K562 (cell line): ENCODE data around the gene CAPZA3. TPM values are rescaled to one million over a fixed set of nuclear protein-coding genes. Genes with fewer than 3 reads are reported as not detected.

Experiments
- ATAC-seq: fragments of 200-7000 bp; cut with Tn5 transposase; 3 replicates; pipeline ENCODE4 v1.9.1; 2020; ENCODE audit warnings: moderate library complexity
- BruUV-seq: library from RNA; stranded (reverse); fragments of 400-500 nt; replicated peaks from 2 replicates; lab custom pipeline; 2021; lab: Mats Ljungman, UMichigan
- CTCF ChIA-PET: fragments of 300-600 bp; formaldehyde crosslinking; extraction: SDS; loops from one replicate; lab custom pipeline; 2021; ENCODE audit warnings: low intra/inter-chr PET ratio; lab: Yijun Ruan, JAX
- POLR2A ChIA-PET: fragments of 300-600, 350-650 bp; sonication (Branson Sonifier 250); formaldehyde crosslinking; extraction: SDS; loops from one replicate; lab custom pipeline; 2021; ENCODE audit warnings: antibody characterized with exemption, inconsistent platforms; lab: Yijun Ruan, JAX
- DNase-seq, 4 experiments: peaks; one replicate each; pipeline versions ENCODE4 v3.0.0 to v3.0.0-alpha.2; 2011 to 2018; ENCODE audit warnings: low spot score in 3 of 4, mixed read lengths in 3 of 4; ENCODE audit errors: extremely low read depth in 1 of 4
- FAIRE-seq: peaks from 2 replicates; lab custom pipeline; 2011; peaks lifted over from hg19 to GRCh38; lab: Jason Lieb, UNC
- H2AFZ ChIP-seq: 2 replicates; pipeline ENCODE4 v1.6.0; 2011; ENCODE audit warnings: low read depth, low read length, control low read depth, inconsistent platforms
- H3K27ac ChIP-seq: fragments of 200-600 bp; 3 replicates; pipeline ENCODE4 v1.8.0; 2011; ENCODE audit warnings: low read depth, mild to moderate bottlenecking, control low read depth, inconsistent platforms, low read length, moderate library complexity, mixed read lengths; ENCODE audit errors: extremely low read depth
- H3K27me3 ChIP-seq, 2 experiments: fragments of 300-600 bp in 1 of 2; 2 replicates in 1 of 2; 3 replicates in 1 of 2; pipeline versions ENCODE4 v1.6.0 to v1.8.0; 2011; ENCODE audit warnings: inconsistent platforms in 2 of 2, low read length in 2 of 2, mild to moderate bottlenecking in 1 of 2, mixed read lengths in 1 of 2, moderate library complexity in 1 of 2; ENCODE audit not compliant: control insufficient read depth in 2 of 2, insufficient read depth in 2 of 2
- H3K36me3 ChIP-seq: fragments of 300-600 bp; 3 replicates; pipeline ENCODE4 v1.8.0; 2011; ENCODE audit warnings: mild to moderate bottlenecking, low read length, inconsistent platforms; ENCODE audit not compliant: control insufficient read depth, insufficient read depth
- H3K4me1 ChIP-seq, 2 experiments: fragments of 200-600 bp in 1 of 2; replicated peaks in 1 of 2; 2 replicates in 1 of 2; 3 replicates in 1 of 2; pipeline versions ENCODE4 v1.5.1 to v1.8.0; 2011; ENCODE audit warnings: inconsistent platforms in 2 of 2, low read length in 2 of 2, mild to moderate bottlenecking in 1 of 2, mixed read lengths in 1 of 2, moderate library complexity in 1 of 2; ENCODE audit not compliant: control insufficient read depth in 2 of 2, insufficient read depth in 2 of 2
- H3K4me2 ChIP-seq: 2 replicates; pipeline ENCODE4 v1.6.1; 2011; ENCODE audit warnings: low read length, control low read depth, inconsistent platforms, mixed read lengths; ENCODE audit not compliant: insufficient read depth
- H3K4me3 ChIP-seq: fragments of 200-600 bp; sonication (generic), shearing (Covaris generic); 2 replicates; pipeline ENCODE4 v1.5.1; 2016; ENCODE audit warnings: control low read depth, inconsistent platforms
- H3K79me2 ChIP-seq: fragments of 200-600 bp; 3 replicates; pipeline ENCODE4 v1.8.0; 2011; ENCODE audit warnings: low read length, inconsistent platforms; ENCODE audit not compliant: control insufficient read depth, insufficient read depth
- H3K9ac ChIP-seq, 2 experiments: 2 replicates each; pipeline versions ENCODE4 v1.6.0 to v1.6.1; 2011; ENCODE audit warnings: low read depth in 2 of 2, low read length in 2 of 2, control low read depth in 1 of 2, inconsistent platforms in 1 of 2, mild to moderate bottlenecking in 1 of 2, mixed read lengths in 1 of 2; ENCODE audit not compliant: insufficient read depth in 1 of 2
- H3K9me1 ChIP-seq: one replicate; pipeline ENCODE4 v1.6.0; 2011; ENCODE audit warnings: inconsistent platforms, mild to moderate bottlenecking, low read length, moderate library complexity; ENCODE audit not compliant: control insufficient read depth, insufficient read depth
- H3K9me3 ChIP-seq: replicated peaks from 2 replicates; pipeline ENCODE4 v1.5.1; 2011; ENCODE audit warnings: low read depth, low read length, inconsistent platforms; ENCODE audit not compliant: control insufficient read depth, insufficient read depth
- H4K20me1 ChIP-seq: replicated peaks from 2 replicates; pipeline ENCODE4 v1.6.1; 2011; ENCODE audit warnings: low read length, inconsistent platforms, mixed read lengths; ENCODE audit not compliant: control insufficient read depth, insufficient read depth
- FIP1L1 ChIP-seq: fragments of 200-400 bp; formaldehyde crosslinking; IDR thresholded peaks from 2 replicates; pipeline ENCODE4 v1.6.1; 2018; ENCODE audit warnings: mild to moderate bottlenecking, low read depth, low read length; ENCODE audit not compliant: poor library complexity, severe bottlenecking
- MEF2D ChIP-seq: conservative IDR thresholded peaks from 2 replicates; pipeline ENCODE4 v1.6.1; 2016; ENCODE audit warnings: low read depth, missing genetic modification characterization, missing compliant biosample characterization
- MIER1 ChIP-seq: fragments of 450-650 bp; IDR thresholded peaks from 2 replicates; pipeline ENCODE4 v1.6.1; 2016; ENCODE audit warnings: antibody characterized with exemption, mild to moderate bottlenecking, low read depth
- POLR2A ChIP-seq: fragments of 450-650 bp; conservative IDR thresholded peaks from 2 replicates; pipeline ENCODE4 v1.6.1; 2016
- TAF7 ChIP-seq: fragments of 450-650 bp; IDR thresholded peaks from 2 replicates; pipeline ENCODE4 v1.6.1; 2016; ENCODE audit warnings: missing genetic modification characterization, missing compliant biosample characterization
- U2AF2 ChIP-seq: fragments of 200-400 bp; formaldehyde crosslinking; optimal IDR thresholded peaks from 2 replicates; pipeline ENCODE3; 2017; ENCODE audit warnings: low read depth, mild to moderate bottlenecking, low read length
- ZFP30 ChIP-seq: fragments of 250-450 bp; sonication (Bioruptor Pico); IDR thresholded peaks from 2 replicates; pipeline ENCODE4 v1.8.0; 2022; ENCODE audit warnings: moderate library complexity, mild to moderate bottlenecking, inconsistent platforms, borderline replicate concordance
- in situ Hi-C: fragments of 300-500 bp; cut with MboI; formaldehyde crosslinking; loops from 4 replicates; pipeline ENCODE4 v1.15.0; 2018; ENCODE audit warnings: inconsistent platforms, mixed read lengths
- intact Hi-C: fragments of 100-400 bp; cut with micrococcal nuclease; formaldehyde crosslinking; loops from 2 replicates; pipeline ENCODE4 v1.14.2; 2022
- polyA plus RNA-seq, 8 experiments: library from polyadenylated mRNA; depleted of rRNA in 4 of 8; stranded (reverse) in 5 of 8; unstranded in 3 of 8; fragments of >200 nt; fragmentation: Nextera tagmentation in 2 of 8; fragmentation: Illumina TruSeq in 1 of 8; extraction: Ambion mirVana in 2 of 8; extraction: Trizol in 1 of 8; gene quantifications; 2 replicates each; pipeline versions ENCODE4 v1.2.1 to v1.2.3, GENCODE V29; 2011 to 2014; ENCODE audit warnings: inconsistent platforms in 1 of 8, missing spikeins in 1 of 8
- total RNA-seq, 7 experiments: library from RNA; depleted of rRNA in 6 of 7; stranded (reverse); fragments of >200 nt in 6 of 7; fragmentation: Illumina TruSeq in 2 of 7; extraction: Trizol in 2 of 7; gene quantifications; 2 replicates each; pipeline versions ENCODE4 v1.2.1 to v1.2.3, GENCODE V29; 2011 to 2021; ENCODE audit warnings: low replicate concordance in 1 of 7
- TF ChIP-seq, protein P1 (sequence below): sonication (generic); formaldehyde crosslinking; IDR thresholded peaks from 2 replicates; pipeline ENCODE4 v1.8.1; 2023; ENCODE audit warnings: mild to moderate bottlenecking, missing genetic modification reagents
- TF ChIP-seq, protein P2 (sequence below): sonication (generic); formaldehyde crosslinking; IDR thresholded peaks from 2 replicates; pipeline ENCODE4 v1.8.1; 2023; ENCODE audit warnings: mild to moderate bottlenecking, missing genetic modification reagents, moderate library complexity
- TF ChIP-seq, protein P3 (sequence below): fragments of 250-450 bp; sonication (Bioruptor Pico); IDR thresholded peaks from 2 replicates; pipeline ENCODE4 v1.5.1; 2021; ENCODE audit warnings: mild to moderate bottlenecking
- TF ChIP-seq, protein P4 (sequence below): fragments of 450-650 bp; IDR thresholded peaks from 2 replicates; pipeline ENCODE4 v1.6.1; 2016; ENCODE audit warnings: low read depth

Gene CAPZA3
- total and polyA plus RNA-seq, 9 of the 15 experiments (the other 6 are each of a cell fraction or from before 2014, with no cell fraction given) = not detected

DNA sequence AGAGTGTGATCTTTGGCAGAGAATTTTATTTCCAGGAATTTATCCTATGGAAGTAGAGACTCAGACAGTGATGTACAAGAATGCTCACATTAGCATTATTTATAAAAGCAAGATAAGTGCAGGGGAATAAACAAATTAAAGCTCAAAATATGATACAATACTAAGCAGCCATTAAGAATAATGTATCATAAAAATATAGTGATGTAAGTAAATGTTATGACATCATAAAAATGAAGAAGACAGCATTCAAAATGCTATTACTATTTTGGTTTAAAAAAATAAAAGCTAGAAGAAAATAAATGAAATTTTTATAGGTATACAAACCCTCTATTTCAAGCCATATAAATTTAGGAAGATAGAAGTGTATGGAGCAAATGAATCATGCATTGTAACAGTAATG lies 17.2 kb upstream of the CAPZA3 start:
- Histone ChIP-seq H3K9me3 (no peaks in the 10 kb centered on the region), H3K36me3 (no peaks in the 10 kb centered on the region), H3K4me3 (no peak overlapping the region), H3K27ac (no peak overlapping the region), H4K20me1 (no peaks in the 10 kb centered on the region), H3K4me2 (no peak overlapping the region), H3K9ac (no peak overlapping the region), H2AFZ (no peak overlapping the region), H3K27me3 (no peaks in the 10 kb centered on the region), H3K4me1 (no peaks in the 10 kb centered on the region), H3K9me1 (no peaks in the 10 kb centered on the region), H3K79me2 (no peaks in the 10 kb centered on the region)
- CTCF ChIA-PET = no interaction called here
- ATAC-seq (no peak), DNase-seq (no peak), FAIRE-seq (no peak)
- no TSS peak for BruUV-seq
- in situ Hi-C loops (no loop called here), intact Hi-C loops (no loop called here)
- POLR2A ChIA-PET = no interaction called here
- TF ChIP-seq ZFP30 (CRISPR knock-in tag) (no peak), FIP1L1 (no peak), MEF2D (no peak), U2AF2 (no peak), MIER1 (no peak), TAF7 (tag) (no peak), POLR2A (no peak)
- TF ChIP-seq, protein P1, sequence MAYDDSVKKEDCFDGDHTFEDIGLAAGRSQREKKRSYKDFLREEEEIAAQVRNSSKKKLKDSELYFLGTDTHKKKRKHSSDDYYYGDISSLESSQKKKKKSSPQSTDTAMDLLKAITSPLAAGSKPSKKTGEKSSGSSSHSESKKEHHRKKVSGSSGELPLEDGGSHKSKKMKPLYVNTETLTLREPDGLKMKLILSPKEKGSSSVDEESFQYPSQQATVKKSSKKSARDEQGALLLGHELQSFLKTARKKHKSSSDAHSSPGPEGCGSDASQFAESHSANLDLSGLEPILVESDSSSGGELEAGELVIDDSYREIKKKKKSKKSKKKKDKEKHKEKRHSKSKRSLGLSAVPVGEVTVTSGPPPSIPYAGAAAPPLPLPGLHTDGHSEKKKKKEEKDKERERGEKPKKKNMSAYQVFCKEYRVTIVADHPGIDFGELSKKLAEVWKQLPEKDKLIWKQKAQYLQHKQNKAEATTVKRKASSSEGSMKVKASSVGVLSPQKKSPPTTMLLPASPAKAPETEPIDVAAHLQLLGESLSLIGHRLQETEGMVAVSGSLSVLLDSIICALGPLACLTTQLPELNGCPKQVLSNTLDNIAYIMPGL (CRISPR knock-in tag) = no peak
- TF ChIP-seq, protein P2, sequence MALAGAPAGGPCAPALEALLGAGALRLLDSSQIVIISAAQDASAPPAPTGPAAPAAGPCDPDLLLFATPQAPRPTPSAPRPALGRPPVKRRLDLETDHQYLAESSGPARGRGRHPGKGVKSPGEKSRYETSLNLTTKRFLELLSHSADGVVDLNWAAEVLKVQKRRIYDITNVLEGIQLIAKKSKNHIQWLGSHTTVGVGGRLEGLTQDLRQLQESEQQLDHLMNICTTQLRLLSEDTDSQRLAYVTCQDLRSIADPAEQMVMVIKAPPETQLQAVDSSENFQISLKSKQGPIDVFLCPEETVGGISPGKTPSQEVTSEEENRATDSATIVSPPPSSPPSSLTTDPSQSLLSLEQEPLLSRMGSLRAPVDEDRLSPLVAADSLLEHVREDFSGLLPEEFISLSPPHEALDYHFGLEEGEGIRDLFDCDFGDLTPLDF (CRISPR knock-in tag) = no peak
- TF ChIP-seq, protein P3, sequence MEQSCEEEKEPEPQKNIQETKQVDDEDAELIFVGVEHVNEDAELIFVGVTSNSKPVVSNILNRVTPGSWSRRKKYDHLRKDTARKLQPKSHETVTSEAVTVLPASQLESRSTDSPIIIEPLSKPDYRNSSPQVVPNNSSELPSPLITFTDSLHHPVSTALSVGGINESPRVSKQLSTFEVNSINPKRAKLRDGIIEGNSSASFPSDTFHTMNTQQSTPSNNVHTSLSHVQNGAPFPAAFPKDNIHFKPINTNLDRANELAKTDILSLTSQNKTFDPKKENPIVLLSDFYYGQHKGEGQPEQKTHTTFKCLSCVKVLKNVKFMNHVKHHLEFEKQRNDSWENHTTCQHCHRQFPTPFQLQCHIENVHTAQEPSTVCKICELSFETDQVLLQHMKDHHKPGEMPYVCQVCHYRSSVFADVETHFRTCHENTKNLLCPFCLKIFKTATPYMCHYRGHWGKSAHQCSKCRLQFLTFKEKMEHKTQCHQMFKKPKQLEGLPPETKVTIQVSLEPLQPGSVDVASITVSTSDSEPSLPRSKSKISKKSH (CRISPR knock-in tag) = no peak
- TF ChIP-seq, protein P4, sequence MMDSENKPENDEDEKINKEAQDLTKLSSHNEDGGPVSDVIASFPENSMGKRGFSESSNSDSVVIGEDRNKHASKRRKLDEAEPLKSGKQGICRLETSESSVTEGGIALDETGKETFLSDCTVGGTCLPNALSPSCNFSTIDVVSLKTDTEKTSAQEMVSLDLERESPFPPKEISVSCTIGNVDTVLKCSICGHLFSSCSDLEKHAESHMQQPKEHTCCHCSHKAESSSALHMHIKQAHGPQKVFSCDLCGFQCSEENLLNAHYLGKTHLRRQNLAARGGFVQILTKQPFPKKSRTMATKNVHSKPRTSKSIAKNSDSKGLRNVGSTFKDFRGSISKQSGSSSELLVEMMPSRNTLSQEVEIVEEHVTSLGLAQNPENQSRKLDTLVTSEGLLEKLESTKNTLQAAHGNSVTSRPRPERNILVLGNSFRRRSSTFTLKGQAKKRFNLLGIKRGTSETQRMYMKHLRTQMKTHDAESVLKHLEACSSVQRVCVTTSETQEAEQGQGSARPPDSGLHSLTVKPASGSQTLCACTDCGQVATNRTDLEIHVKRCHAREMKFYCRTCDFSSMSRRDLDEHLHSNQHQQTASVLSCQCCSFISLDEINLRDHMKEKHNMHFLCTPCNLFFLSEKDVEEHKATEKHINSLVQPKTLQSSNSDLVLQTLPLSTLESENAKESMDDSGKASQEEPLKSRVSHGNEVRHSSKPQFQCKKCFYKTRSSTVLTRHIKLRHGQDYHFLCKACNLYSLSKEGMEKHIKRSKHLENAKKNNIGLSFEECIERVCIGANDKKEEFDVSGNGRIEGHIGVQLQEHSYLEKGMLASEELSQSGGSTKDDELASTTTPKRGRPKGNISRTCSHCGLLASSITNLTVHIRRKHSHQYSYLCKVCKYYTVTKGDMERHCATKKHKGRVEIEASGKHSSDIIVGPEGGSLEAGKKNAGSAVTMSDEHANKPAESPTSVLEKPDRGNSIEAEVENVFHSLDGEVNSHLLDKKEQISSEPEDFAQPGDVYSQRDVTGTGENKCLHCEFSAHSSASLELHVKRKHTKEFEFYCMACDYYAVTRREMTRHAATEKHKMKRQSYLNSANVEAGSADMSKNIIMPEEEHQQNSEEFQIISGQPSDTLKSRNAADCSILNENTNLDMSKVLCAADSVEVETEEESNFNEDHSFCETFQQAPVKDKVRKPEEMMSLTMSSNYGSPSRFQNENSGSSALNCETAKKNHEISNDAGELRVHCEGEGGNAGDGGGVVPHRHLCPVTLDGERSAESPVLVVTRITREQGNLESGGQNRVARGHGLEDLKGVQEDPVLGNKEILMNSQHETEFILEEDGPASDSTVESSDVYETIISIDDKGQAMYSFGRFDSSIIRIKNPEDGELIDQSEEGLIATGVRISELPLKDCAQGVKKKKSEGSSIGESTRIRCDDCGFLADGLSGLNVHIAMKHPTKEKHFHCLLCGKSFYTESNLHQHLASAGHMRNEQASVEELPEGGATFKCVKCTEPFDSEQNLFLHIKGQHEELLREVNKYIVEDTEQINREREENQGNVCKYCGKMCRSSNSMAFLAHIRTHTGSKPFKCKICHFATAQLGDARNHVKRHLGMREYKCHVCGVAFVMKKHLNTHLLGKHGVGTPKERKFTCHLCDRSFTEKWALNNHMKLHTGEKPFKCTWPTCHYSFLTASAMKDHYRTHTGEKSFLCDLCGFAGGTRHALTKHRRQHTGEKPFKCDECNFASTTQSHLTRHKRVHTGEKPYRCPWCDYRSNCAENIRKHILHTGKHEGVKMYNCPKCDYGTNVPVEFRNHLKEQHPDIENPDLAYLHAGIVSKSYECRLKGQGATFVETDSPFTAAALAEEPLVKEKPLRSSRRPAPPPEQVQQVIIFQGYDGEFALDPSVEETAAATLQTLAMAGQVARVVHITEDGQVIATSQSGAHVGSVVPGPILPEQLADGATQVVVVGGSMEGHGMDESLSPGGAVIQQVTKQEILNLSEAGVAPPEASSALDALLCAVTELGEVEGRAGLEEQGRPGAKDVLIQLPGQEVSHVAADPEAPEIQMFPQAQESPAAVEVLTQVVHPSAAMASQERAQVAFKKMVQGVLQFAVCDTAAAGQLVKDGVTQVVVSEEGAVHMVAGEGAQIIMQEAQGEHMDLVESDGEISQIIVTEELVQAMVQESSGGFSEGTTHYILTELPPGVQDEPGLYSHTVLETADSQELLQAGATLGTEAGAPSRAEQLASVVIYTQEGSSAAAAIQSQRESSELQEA = no peak
